GM19351 (cell line): ENCODE measurements around the gene GLYATL3.
A peak's percentile ranks its signal among the peaks of the same experiment; 100 is the strongest.

ENCODE experiments used
- ATAC-seq: cut with Tn5 transposase; IDR thresholded peaks from one replicate; pipeline ENCODE4 v1.9.1; 2021; ENCODE audit warnings: mild to moderate bottlenecking, moderate library complexity; ENCODE audit not compliant: unreplicated experiment

Gene GLYATL3

DNA sequence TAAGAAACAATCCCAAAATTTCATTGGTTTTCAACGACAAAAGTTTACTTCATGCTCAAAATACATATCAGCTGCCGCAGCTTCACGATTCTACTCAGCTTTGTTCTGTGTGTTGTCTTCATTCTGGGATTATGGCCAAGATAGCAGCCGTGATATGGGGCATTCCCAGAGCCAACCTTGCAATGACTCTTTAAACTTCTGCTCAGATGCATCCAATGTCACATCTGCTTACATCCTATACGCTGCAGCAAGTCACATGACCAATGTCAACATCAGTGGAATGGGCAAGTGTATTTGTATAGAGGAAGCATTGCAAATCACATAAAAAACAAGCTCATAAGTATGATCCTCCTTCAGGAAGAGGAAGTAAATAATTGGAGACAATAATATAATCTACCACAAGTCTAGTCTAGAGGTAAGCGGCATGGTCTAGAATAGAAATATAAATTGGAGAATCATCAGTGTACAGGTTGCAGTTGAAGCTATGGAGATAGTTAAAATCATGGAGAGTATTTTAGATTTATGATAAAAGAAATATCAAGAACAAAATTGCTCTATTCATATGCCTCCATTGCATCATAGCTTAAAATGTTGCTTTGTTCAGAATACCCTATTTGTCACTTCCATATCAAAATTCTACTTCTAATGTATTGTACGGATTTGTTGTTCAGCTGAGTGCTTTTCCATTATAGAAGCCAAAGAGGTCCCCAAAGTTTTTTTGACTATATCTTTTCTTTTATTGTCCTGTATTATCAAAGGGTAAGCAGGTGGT, 43.5 kb downstream of the GLYATL3 start:
- no peak for ATAC-seq

DNA sequence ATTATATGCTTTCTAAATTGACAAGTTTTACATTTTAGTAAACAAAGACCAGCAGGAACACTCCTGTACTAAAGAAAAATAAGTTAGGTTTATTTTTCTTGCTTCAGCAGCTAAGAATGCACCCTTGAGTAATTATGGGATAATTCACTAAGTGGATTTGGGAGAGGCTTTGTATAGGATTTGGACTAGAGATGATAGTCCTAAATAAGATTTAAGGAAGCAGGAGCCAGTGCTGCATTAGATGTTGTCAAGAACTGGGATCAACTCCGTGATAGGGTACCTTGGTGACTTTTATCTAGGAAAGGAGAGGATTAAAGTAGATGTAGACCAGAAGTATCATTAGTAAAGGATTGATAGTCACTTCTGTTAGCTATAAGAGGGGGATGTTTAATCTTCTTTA, 46.6 kb downstream of the GLYATL3 start:
- ATAC-seq = no peak

GRCh38 chr6:49548613-49549304, 49.0 kb downstream of the GLYATL3 start:
- no peak for ATAC-seq

GRCh38 chr6:49549691-49550491, 50.2 kb downstream of the GLYATL3 start:
- no peak for ATAC-seq

DNA sequence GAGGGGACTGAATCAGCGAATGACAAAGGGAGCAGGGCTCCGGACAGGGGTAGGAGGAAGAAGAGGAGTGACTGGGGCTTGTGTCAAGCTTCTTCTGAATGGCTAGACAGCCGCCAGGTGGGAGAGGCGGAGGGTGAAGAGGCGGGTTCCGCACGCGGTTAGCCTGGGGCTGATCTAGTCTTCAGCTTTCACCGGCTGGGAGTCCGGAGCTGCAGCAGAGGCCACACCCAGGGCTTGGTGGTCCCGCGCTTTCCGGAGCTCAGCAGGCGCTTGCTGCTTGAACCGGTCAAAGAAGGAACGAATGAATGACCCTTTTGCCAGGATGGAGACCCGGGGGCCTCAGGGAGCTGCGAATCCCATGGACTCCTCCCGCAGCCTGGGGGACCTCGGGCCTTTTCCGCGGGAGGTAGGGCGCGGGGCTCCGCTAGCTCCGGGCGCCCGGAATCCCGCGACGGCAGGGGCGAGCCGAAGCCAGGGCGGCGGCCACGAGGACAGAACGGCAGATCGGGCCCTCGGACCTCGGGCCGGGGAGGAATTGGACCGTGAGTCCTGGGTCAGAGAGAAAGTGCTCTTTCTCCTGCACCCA, 50.9 kb downstream of the GLYATL3 start, which contains the start of gene C6orf141:
Gene C6orf141 (plus strand): TSS at position 177 of the 586 bp plus-strand sequence. CDS start 125 bp downstream, at position 302.
- peak; percentile 79 for ATAC-seq

GRCh38 chr6:49551078-49551865, 51.5 kb downstream of the GLYATL3 start:
- ATAC-seq = peak; percentile 45

GRCh38 chr6:49551866-49552129, 52.1 kb downstream of the GLYATL3 start:
- peak; percentile 42 for ATAC-seq

DNA sequence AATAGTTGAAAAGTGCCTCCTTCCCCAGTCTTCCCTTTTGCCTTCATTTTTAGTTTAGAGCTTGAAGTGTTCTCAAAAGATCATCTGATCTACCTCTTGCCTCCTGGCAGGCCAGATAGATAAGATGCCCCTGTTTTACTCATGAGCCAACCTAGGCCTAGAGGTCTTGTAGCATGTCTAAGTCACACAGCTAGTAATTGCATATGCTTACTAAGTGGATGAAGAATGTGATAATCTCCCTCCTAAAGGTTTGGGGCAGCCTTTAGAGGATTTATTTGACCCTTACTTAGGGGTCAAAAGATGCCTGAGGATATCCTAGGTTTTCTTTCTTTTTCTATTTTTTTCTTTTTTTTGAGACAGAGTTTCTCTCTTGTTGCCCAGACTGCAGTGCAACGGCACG, 52.9 kb downstream of the GLYATL3 start:
- no peak for ATAC-seq

- no peak for ATAC-seq
Observed at GRCh38 chr6:49553384-49553783, 53.7 kb downstream of the GLYATL3 start.

GRCh38 chr6:49555951-49556350, 56.2 kb downstream of the GLYATL3 start:
- no peak for ATAC-seq

DNA sequence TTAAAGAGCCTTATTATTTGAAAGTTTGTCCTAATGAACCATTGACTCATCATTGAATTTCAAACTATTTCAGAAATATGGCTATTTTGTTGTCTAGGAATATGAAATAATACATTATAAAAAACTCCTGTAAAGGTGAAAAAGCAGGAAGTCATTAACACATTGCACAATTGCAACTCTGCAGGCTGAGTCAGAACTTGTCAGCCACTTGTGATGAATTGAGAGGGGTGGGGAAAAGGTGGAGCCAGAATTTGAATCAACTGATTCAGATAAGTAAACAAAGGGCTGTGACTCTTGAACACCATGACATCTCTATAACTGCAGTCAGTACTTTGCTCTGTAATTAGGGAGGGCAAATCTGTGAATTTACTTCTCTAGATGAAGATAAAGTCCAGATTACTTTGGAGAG, 56.7 kb downstream of the GLYATL3 start:
- ATAC-seq = no peak

DNA sequence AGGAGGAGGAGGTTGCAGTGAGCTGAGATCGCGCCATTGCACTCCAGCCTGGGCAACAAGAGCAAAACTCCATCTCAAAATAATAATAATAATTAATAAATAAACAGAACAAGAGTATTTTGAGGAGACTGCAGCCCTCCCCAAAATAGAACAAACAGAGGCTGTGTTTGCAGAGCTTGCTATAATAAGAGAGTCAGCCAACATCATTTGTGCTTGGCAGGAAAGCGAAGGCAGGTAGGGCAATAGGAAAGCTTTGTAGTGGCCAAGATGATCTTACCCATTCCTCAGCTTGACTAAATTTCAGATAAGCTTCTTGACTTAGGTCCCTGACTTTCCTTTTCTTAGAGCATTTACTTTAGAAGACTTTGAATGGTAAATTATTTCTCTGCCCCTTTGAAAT, 57.5 kb downstream of the GLYATL3 start:
- no peak for ATAC-seq

- no peak for ATAC-seq
Observed at GRCh38 chr6:49558238-49558637, 58.5 kb downstream of the GLYATL3 start.

- no peak for ATAC-seq
Observed at GRCh38 chr6:49563006-49563886, 63.5 kb downstream of the GLYATL3 start.

- no peak for ATAC-seq
Observed at GRCh38 chr6:49564552-49564951, 64.8 kb downstream of the GLYATL3 start.

GRCh38 chr6:49565261-49565660, 65.5 kb downstream of the GLYATL3 start:
- ATAC-seq = no peak

- ATAC-seq = no peak
Observed at GRCh38 chr6:49565855-49566254, 66.1 kb downstream of the GLYATL3 start.

GRCh38 chr6:49570474-49571079, 70.9 kb downstream of the GLYATL3 start:
- ATAC-seq = no peak

DNA sequence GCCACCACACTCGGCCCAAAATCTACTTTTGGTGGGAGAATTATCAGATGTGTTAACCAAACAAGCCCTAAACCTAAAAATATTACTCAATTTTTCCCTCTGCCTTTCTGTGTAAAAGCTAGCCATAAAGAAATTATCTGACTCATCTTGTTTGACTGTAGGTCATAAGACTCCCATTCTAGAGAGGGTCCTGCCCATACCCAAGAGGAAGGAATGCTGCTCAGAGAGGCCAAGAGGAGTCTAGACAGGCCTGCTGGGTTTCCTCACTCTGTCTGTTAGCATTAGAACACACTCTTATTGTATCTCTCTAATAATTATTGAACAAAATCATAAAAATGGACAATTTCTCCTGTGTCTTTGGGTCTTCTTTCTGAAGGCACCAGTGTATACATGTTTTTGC, 76.9 kb downstream of the GLYATL3 start:
- ATAC-seq = no peak
